ENCODE results near the gene HSD17B12.

GRCh38 chr11:43649921-43650320 lies 30.6 kb upstream of the HSD17B12 start:
- TF ChIP-seq POLR2A (IDR thresholded peaks at IDR 0.05; ENCODE audit: control extremely low read depth in 1 of 2, low read depth in 2 of 2, low read length in 2 of 2) = no peak
- TF ChIP-seq NANOG (IDR thresholded peaks at IDR 0.05; ENCODE audit: insufficient read depth, low read depth, low read length, poor library complexity, severe bottlenecking) = no peak
- no peak for TF ChIP-seq EZH2 (IDR thresholded peaks at IDR 0.05; ENCODE audit: low read depth, low read length, severe bottlenecking)
- TF ChIP-seq EP300 (IDR thresholded peaks at IDR 0.05; ENCODE audit: borderline replicate concordance in 1 of 2, low read depth in 2 of 2, low read length in 2 of 2) = no peak
- no peak for TF ChIP-seq CTCF (IDR thresholded peaks at IDR 0.05; ENCODE audit: control extremely low read depth in 1 of 3, insufficient read depth in 1 of 3, low read depth in 1 of 3, low read length in 3 of 3)
- TF ChIP-seq MAX (IDR thresholded peaks at IDR 0.05) = no peak

Measured in H1 (cell line).